T-helper 2 cell treated with Interferon-gamma antibody and Interleukin-4, amounts not matched to agents 100 ng/mL and 5 ng/mL, for 36 hours (primary cell): ENCODE results near the gene GRIK1. TPM values are rescaled to one million over a fixed set of nuclear protein-coding genes. Genes with fewer than 3 reads are reported as not detected.

ENCODE experiments used
- intact Hi-C: fragments of 100-400 bp; cut with micrococcal nuclease; formaldehyde crosslinking; loops from one replicate; pipeline ENCODE4 v1.15.1; 2023
- total RNA-seq: library from RNA; stranded (reverse); gene quantifications from 2 replicates; pipeline ENCODE4 v1.2.3, GENCODE V29; 2022

The GRIK1 gene
- total RNA-seq, 1 donor from 2014 or later = not detected

- intact Hi-C loops = no loop called here
Measured at GRCh38 chr21:29829564-29830275, 110.1 kb downstream of the GRIK1 start.

GRCh38 chr21:29827647-29828046, 112.1 kb downstream of the GRIK1 start:
- intact Hi-C loops = no loop called here

GRCh38 chr21:29827236-29827635, 112.6 kb downstream of the GRIK1 start:
- intact Hi-C loops = no loop called here

GRCh38 chr21:29826386-29826785, 113.4 kb downstream of the GRIK1 start:
- intact Hi-C loops = no loop called here

GRCh38 chr21:29825936-29826335, 113.9 kb downstream of the GRIK1 start:
- intact Hi-C loops = no loop called here

GRCh38 chr21:29825345-29825744, 114.5 kb downstream of the GRIK1 start:
- intact Hi-C loops = no loop called here

GRCh38 chr21:29822064-29822463, 117.7 kb downstream of the GRIK1 start:
- intact Hi-C loops = no loop called here

- intact Hi-C loops = no loop called here
Measured at GRCh38 chr21:29821230-29821629, 118.6 kb downstream of the GRIK1 start.

- intact Hi-C loops = no loop called here
Measured at GRCh38 chr21:29819675-29820326, 120.0 kb downstream of the GRIK1 start.

GRCh38 chr21:29818383-29818921, 121.3 kb downstream of the GRIK1 start:
- intact Hi-C loops = no loop called here

- intact Hi-C loops = no loop called here
Measured at GRCh38 chr21:29817450-29817849, 122.3 kb downstream of the GRIK1 start.

GRCh38 chr21:29812947-29813346, 126.8 kb downstream of the GRIK1 start:
- intact Hi-C loops = no loop called here

GRCh38 chr21:29810871-29811270, 128.9 kb downstream of the GRIK1 start:
- intact Hi-C loops = no loop called here

GRCh38 chr21:29808153-29808552, 131.6 kb downstream of the GRIK1 start:
- intact Hi-C loops = no loop called here

GRCh38 chr21:29805105-29805504, 134.7 kb downstream of the GRIK1 start:
- intact Hi-C loops = no loop called here

- intact Hi-C loops = no loop called here
Measured at GRCh38 chr21:29803191-29803590, 136.6 kb downstream of the GRIK1 start.

- intact Hi-C loops = no loop called here
Measured at GRCh38 chr21:29801122-29801521, 138.7 kb downstream of the GRIK1 start.

GRCh38 chr21:29800056-29800455, 139.7 kb downstream of the GRIK1 start:
- intact Hi-C loops = no loop called here

GRCh38 chr21:29798840-29799239, 141.0 kb downstream of the GRIK1 start:
- intact Hi-C loops = no loop called here

- intact Hi-C loops = no loop called here
Measured at GRCh38 chr21:29797155-29797554, 142.6 kb downstream of the GRIK1 start.

- intact Hi-C loops = no loop called here
Measured at GRCh38 chr21:29793712-29794111, 146.1 kb downstream of the GRIK1 start.

GRCh38 chr21:29789393-29789792, 150.4 kb downstream of the GRIK1 start:
- intact Hi-C loops = no loop called here

- intact Hi-C loops = no loop called here
Measured at GRCh38 chr21:29788752-29789151, 151.0 kb downstream of the GRIK1 start.
